ENCODE data around the gene GTF3C5.
"Not testable (repeated sequence)": the region's sequence is repeated elsewhere in the genome, so short reads cannot be mapped to it uniquely, and the experiment has no call there.

The GTF3C5 gene

GRCh38 chr9:133057006-133057405, 26.2 kb downstream of the GTF3C5 start:
- no peak for FAIRE-seq

- no peak for FAIRE-seq
Measured at GRCh38 chr9:133057553-133057952, 26.8 kb downstream of the GTF3C5 start.

DNA sequence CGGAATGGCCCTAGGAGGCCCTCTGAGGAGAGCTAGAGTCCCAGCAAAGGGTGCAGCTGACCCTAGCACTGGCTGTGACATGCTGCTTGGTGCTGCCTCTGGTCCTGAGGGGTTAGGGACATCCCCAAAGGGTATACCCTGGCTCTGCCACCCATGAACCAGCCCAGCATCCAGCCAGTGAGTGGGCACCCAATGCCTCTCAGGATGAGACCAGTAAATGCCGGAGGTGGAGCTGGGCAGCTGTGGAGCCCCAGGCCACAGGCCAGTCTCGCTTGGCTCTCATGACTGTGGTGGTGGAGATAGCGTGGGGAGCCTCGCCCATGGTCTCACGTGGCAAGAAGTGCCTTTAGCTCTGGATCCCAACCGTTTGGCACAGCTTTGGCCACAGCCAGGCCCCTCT, 27.3 kb downstream of the GTF3C5 start:
- no peak for FAIRE-seq

DNA sequence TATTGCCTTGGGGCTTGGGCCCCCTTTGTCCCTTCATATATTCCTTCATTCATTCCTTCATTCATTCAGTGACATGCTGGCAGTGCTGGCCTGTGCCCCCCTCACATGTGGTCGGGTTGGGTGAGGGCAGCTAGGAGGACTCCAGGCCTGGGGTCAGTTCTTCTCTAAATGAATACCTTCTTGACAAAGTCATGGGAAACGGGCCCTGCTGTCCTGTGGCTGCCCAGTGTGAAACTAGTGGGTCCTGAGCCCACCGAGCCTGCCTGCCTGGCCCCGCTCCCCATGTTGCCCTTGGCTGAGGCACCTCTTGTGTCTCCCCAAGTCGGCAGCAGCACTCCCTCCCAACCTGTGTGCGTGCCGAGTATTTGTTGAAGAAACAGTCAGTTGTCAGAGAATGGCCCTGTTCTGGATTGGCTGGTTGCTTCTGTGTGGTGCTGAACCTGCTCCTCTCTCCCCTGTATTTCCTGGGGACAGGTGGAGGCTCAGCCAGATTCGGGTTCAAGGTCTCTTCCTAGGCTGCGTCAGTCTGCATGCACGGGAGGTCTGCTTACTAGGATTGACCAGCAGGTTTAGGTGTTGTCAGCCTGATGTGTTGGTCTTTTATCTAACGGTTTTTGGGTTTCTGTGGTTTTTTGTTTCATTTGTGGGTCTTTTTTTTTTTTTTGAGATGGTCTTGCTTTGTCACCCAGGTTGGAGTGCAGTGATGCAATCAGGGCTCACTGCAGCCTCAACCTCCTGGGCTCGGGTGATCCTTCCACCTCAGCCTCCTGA, 27.9 kb downstream of the GTF3C5 start:
- no peak for FAIRE-seq

- FAIRE-seq: no peak
Measured at GRCh38 chr9:133059623-133060022, 28.8 kb downstream of the GTF3C5 start.

- no peak for FAIRE-seq
Measured at GRCh38 chr9:133060417-133060841, 29.6 kb downstream of the GTF3C5 start.

DNA sequence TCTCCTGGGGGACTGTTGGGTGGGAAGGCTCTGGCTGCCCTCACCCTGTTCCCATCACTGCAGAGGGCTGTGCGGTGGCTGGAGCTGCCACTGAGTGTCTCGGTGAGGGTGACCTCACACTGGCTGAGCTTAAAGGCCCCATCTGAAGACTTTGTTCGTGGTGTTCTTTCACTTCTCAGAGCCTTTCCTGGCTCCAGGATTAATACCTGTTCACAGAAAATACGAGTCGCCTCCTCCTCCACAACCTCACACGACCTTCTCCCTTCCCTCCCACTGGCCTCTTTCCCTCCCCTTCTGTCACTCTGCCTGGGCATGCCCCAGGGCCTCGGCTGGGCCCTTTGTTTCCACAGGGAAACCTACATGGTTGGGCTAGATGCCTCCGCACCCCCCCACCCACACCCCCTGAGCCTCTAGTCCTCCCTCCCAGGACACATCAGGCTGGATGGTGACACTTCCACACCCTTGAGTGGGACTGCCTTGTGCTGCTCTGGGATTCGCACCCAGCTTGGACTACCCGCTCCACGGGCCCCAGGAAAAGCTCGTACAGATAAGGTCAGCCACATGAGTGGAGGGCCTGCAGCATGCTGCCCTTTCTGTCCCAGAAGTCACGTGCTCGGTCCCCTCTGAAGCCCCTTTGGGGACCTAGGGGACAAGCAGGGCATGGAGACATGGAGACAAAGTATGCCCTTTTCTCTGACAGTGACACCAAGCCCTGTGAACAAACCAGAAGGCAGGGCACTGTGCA, 30.4 kb downstream of the GTF3C5 start:
- not testable (repeated sequence) for FAIRE-seq

- FAIRE-seq: not testable (repeated sequence)
Measured at GRCh38 chr9:133061764-133062145, 31.0 kb downstream of the GTF3C5 start, which contains the start of gene CEL. CEL (plus strand) TSS chr9:133061981; CDS start chr9:133062003, 22 bp downstream.

- FAIRE-seq: not testable (repeated sequence)
Measured at GRCh38 chr9:133062569-133062968, 31.8 kb downstream of the GTF3C5 start.

GRCh38 chr9:133063159-133063499, 32.3 kb downstream of the GTF3C5 start:
- FAIRE-seq: no peak

- no peak for FAIRE-seq
Measured at GRCh38 chr9:133063500-133064231, 32.9 kb downstream of the GTF3C5 start.

DNA sequence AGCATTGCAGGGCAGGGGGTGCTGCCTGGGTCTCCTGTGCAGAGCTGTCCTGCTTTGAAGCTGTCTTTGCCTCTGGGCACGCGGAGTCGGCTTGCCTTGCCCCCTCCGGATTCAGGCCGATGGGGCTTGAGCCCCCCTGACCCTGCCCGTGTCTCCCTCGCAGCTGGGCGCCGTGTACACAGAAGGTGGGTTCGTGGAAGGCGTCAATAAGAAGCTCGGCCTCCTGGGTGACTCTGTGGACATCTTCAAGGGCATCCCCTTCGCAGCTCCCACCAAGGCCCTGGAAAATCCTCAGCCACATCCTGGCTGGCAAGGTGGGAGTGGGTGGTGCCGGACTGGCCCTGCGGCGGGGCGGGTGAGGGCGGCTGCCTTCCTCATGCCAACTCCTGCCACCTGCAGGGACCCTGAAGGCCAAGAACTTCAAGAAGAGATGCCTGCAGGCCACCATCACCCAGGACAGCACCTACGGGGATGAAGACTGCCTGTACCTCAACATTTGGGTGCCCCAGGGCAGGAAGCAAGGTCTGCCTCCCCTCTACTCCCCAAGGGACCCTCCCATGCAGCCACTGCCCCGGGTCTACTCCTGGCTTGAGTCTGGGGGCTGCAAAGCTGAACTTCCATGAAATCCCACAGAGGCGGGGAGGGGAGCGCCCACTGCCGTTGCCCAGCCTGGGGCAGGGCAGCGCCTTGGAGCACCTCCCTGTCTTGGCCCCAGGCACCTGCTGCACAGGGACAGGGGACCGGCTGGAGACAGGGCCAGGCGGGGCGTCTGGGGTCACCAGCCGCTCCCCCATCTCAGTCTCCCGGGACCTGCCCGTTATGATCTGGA, 33.7 kb downstream of the GTF3C5 start:
- no peak for FAIRE-seq

- no peak for FAIRE-seq
Measured at GRCh38 chr9:133065070-133065388, 34.2 kb downstream of the GTF3C5 start.

GRCh38 chr9:133066181-133066983, 35.6 kb downstream of the GTF3C5 start:
- FAIRE-seq: no peak

DNA sequence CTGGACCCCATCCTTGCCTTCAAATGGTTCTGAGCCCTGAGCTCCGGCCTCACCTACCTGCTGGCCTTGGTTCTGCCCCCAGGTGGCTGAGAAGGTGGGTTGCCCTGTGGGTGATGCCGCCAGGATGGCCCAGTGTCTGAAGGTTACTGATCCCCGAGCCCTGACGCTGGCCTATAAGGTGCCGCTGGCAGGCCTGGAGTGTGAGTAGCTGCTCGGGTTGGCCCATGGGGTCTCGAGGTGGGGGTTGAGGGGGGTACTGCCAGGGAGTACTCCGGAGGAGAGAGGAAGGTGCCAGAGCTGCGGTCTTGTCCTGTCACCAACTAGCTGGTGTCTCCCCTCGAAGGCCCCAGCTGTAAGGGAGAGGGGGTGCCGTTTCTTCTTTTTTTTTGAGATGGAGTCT, 36.2 kb downstream of the GTF3C5 start:
- FAIRE-seq: no peak

DNA sequence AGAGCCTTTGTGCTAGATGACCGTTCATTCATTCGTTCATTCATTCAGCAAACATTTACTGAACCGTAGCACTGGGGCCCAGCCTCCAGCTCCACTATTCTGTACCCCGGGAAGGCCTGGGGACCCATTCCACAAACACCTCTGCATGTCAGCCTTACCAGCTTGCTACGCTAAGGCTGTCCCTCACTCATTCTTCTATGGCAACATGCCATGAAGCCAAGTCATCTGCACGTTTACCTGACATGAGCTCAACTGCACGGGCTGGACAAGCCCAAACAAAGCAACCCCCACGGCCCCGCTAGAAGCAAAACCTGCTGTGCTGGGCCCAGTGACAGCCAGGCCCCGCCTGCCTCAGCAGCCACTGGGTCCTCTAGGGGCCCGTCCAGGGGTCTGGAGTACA, 37.0 kb downstream of the GTF3C5 start:
- FAIRE-seq: no peak

- FAIRE-seq: not testable (repeated sequence)
Measured at GRCh38 chr9:133068431-133068830, 37.6 kb downstream of the GTF3C5 start.

DNA sequence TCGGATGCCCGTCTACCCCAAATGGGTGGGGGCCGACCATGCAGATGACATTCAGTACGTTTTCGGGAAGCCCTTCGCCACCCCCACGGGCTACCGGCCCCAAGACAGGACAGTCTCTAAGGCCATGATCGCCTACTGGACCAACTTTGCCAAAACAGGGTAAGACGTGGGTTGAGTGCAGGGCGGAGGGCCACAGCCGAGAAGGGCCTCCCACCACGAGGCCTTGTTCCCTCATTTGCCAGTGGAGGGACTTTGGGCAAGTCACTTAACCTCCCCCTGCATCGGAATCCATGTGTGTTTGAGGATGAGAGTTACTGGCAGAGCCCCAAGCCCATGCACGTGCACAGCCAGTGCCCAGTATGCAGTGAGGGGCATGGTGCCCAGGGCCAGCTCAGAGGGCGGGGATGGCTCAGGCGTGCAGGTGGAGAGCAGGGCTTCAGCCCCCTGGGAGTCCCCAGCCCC, 39.7 kb downstream of the GTF3C5 start:
- not testable (repeated sequence) for FAIRE-seq

GRCh38 chr9:133070985-133071384, 40.2 kb downstream of the GTF3C5 start:
- not testable (repeated sequence) for FAIRE-seq

DNA sequence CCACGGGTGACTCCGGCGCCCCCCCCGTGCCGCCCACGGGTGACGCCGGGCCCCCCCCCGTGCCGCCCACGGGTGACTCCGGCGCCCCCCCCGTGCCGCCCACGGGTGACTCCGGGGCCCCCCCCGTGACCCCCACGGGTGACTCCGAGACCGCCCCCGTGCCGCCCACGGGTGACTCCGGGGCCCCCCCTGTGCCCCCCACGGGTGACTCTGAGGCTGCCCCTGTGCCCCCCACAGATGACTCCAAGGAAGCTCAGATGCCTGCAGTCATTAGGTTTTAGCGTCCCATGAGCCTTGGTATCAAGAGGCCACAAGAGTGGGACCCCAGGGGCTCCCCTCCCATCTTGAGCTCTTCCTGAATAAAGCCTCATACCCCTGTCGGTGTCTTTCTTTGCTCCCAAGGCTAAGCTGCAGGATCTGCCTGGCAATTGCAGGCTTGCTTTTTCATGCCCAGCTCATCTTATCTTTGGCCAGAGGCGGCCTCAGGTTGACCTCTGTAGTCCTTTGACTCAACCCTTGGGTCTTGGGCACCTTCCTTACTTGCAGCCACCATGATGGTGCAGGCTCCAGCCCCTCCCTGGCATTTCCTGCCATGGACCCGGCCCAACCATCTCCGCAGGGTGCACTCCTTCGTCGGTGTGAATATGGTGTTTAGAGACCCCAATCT, 40.8 kb downstream of the GTF3C5 start:
- no peak for FAIRE-seq

GRCh38 chr9:133072210-133072609, 41.4 kb downstream of the GTF3C5 start:
- FAIRE-seq: not testable (repeated sequence)

Data from TTC549 (cell line).